HEK293 (cell line): ENCODE measurements around the gene TMED9.

Experiments
- CTCF ChIP-seq: fragments of 450-650 bp; formaldehyde crosslinking; IDR thresholded peaks from 2 replicates; pipeline ENCODE4 v1.5.1; 2016; ENCODE audit warnings: missing biosample characterization, missing genetic modification characterization
- MEIS1 ChIP-seq: sonication (generic); formaldehyde crosslinking; IDR thresholded peaks from 2 replicates; pipeline ENCODE4 v1.8.1; 2022; ENCODE audit warnings: missing genetic modification reagents, mild to moderate bottlenecking, borderline replicate concordance
- PBX3 ChIP-seq: sonication (generic); formaldehyde crosslinking; IDR thresholded peaks from 2 replicates; pipeline ENCODE4 v1.8.1; 2022; ENCODE audit warnings: mild to moderate bottlenecking, moderate library complexity, missing genetic modification reagents
- PRDM10 ChIP-seq: fragments of 450-650 bp; formaldehyde crosslinking; IDR thresholded peaks from 2 replicates; pipeline ENCODE4 v1.5.1; 2016; ENCODE audit warnings: missing biosample characterization, missing genetic modification characterization
- PRDM4 ChIP-seq: fragments of 450-650 bp; formaldehyde crosslinking; IDR thresholded peaks from 2 replicates; pipeline ENCODE4 v1.5.1; 2017; ENCODE audit warnings: missing biosample characterization, missing genetic modification characterization
- SETDB1 ChIP-seq: IDR thresholded peaks from one replicate; pipeline ENCODE4 v1.6.1; 2017; ENCODE audit warnings: mild to moderate bottlenecking, low read length, moderate library complexity, mixed read lengths; ENCODE audit not compliant: insufficient read length
- SP2 ChIP-seq: fragments of 450-650 bp; formaldehyde crosslinking; IDR thresholded peaks from 2 replicates; pipeline ENCODE4 v1.5.1; 2016; ENCODE audit warnings: missing biosample characterization, missing genetic modification characterization
- SP3 ChIP-seq: fragments of 450-650 bp; formaldehyde crosslinking; IDR thresholded peaks from 2 replicates; pipeline ENCODE4 v1.5.1; 2016; ENCODE audit warnings: missing biosample characterization, missing genetic modification characterization
- WT1 ChIP-seq: fragments of 450-650 bp; formaldehyde crosslinking; IDR thresholded peaks from 2 replicates; pipeline ENCODE4 v1.5.1; 2016; ENCODE audit warnings: missing biosample characterization, missing genetic modification characterization
- ZBTB10 ChIP-seq: fragments of 450-650 bp; formaldehyde crosslinking; IDR thresholded peaks from 2 replicates; pipeline ENCODE4 v1.5.1; 2016; ENCODE audit warnings: missing biosample characterization, missing genetic modification characterization
- ZEB2 ChIP-seq: fragments of 450-650 bp; formaldehyde crosslinking; IDR thresholded peaks from 2 replicates; pipeline ENCODE4 v1.5.1; 2016; ENCODE audit warnings: missing biosample characterization, missing genetic modification characterization
- ZNF140 ChIP-seq: fragments of 450-650 bp; formaldehyde crosslinking; IDR thresholded peaks from 2 replicates; pipeline ENCODE4 v1.5.1; 2016; ENCODE audit warnings: missing biosample characterization, missing genetic modification characterization
- ZNF366 ChIP-seq: fragments of 450-650 bp; formaldehyde crosslinking; conservative IDR thresholded peaks from 2 replicates; pipeline ENCODE4 v1.5.1; 2016; ENCODE audit warnings: missing biosample characterization, missing genetic modification characterization
- ZNF404 ChIP-seq: fragments of 450-650 bp; formaldehyde crosslinking; IDR thresholded peaks from 2 replicates; pipeline ENCODE4 v1.5.1; 2017; ENCODE audit warnings: missing biosample characterization, missing genetic modification characterization
- ZNF518A ChIP-seq: fragments of 450-650 bp; formaldehyde crosslinking; conservative IDR thresholded peaks from 2 replicates; pipeline ENCODE4 v1.5.1; 2016; ENCODE audit warnings: low read depth, missing biosample characterization, missing genetic modification characterization
- ZNF600 ChIP-seq: fragments of 450-650 bp; formaldehyde crosslinking; IDR thresholded peaks from 2 replicates; pipeline ENCODE4 v1.5.1; 2016; ENCODE audit warnings: missing biosample characterization, missing genetic modification characterization
- ZNF692 ChIP-seq: fragments of 450-650 bp; formaldehyde crosslinking; IDR thresholded peaks from 2 replicates; pipeline ENCODE4 v1.5.1; 2016; ENCODE audit warnings: missing biosample characterization, missing genetic modification characterization
- ZNF701 ChIP-seq: fragments of 450-650 bp; formaldehyde crosslinking; IDR thresholded peaks from 2 replicates; pipeline ENCODE4 v1.5.1; 2016; ENCODE audit warnings: missing biosample characterization, missing genetic modification characterization
- ZNF843 ChIP-seq: fragments of 450-650 bp; formaldehyde crosslinking; IDR thresholded peaks from 2 replicates; pipeline ENCODE4 v1.5.1; 2016; ENCODE audit warnings: missing biosample characterization, missing genetic modification characterization
- ZXDB ChIP-seq: fragments of 450-650 bp; formaldehyde crosslinking; IDR thresholded peaks from 2 replicates; pipeline ENCODE4 v1.5.1; 2016; ENCODE audit warnings: missing biosample characterization, missing genetic modification characterization

Gene TMED9

GRCh38 chr5:177592010-177592834 is at the start of gene TMED9 (continued):
- TF ChIP-seq CTCF (tag by site-specific recombination) (peak; percentile 28; the same call in 1 of the 2 replicates), PRDM4 (tag by site-specific recombination) (no peak; the same call in 1 of the 2 replicates), SP2 (tag by site-specific recombination) (peak; percentile 54), SETDB1 (no peak), ZNF701 (tag by site-specific recombination) (no peak), ZBTB10 (tag by site-specific recombination) (no peak), SP3 (tag by site-specific recombination) (peak; percentile 43), WT1 (tag by site-specific recombination) (no peak), ZNF692 (tag by site-specific recombination) (peak; percentile 74), ZNF404 (no peak), ZNF600 (tag by site-specific recombination) (peak; percentile 86), MEIS1 (CRISPR knock-in tag) (no peak), ZNF140 (tag by site-specific recombination) (no peak), ZNF366 (tag by site-specific recombination) (no peak), ZNF843 (no peak; the same call in 1 of the 2 replicates), PRDM10 (tag by site-specific recombination) (peak; percentile 83), ZXDB (tag by site-specific recombination) (no peak), PBX3 (CRISPR knock-in tag) (peak; percentile 72; the same call in 1 of the 2 replicates), ZEB2 (tag by site-specific recombination) (peak; percentile 63; the same call in 1 of the 2 replicates), ZNF518A (tag by site-specific recombination) (no peak)
